Thymus (tissue), 11 donors: ENCODE results near the gene ELP5. TPM values are rescaled to one million over a fixed set of nuclear protein-coding genes. Genes with fewer than 3 reads are reported as not detected.

ENCODE experiments used
- DNase-seq, 9 donors: peaks; one replicate each; pipeline ENCODE4 v3.0.0-alpha.2; 2013; ENCODE audit warnings: low spot score in 9 of 9, low read depth in 6 of 9, missing footprints in 1 of 9
- H3K27ac ChIP-seq, 2 donors: one replicate each; pipeline ENCODE4 v1.5.1; 2013; ENCODE audit warnings: control low read depth in 1 of 2, low read depth in 1 of 2, low read length in 1 of 2, mild to moderate bottlenecking in 1 of 2, moderate library complexity in 1 of 2
- H3K27me3 ChIP-seq, 2 donors: one replicate each; pipeline ENCODE4 v1.5.1; 2013; ENCODE audit warnings: low read length in 1 of 2; ENCODE audit not compliant: control insufficient read depth in 2 of 2, insufficient read depth in 1 of 2
- H3K36me3 ChIP-seq, 2 donors: one replicate each; pipeline ENCODE4 v1.5.1; 2013; ENCODE audit warnings: low read length in 1 of 2, mild to moderate bottlenecking in 1 of 2, moderate library complexity in 1 of 2; ENCODE audit not compliant: control insufficient read depth in 2 of 2, insufficient read depth in 2 of 2
- H3K4me1 ChIP-seq, 2 donors: one replicate each; pipeline ENCODE4 v1.5.1; 2013; ENCODE audit warnings: low read length in 2 of 2; ENCODE audit not compliant: control insufficient read depth in 2 of 2, insufficient read depth in 2 of 2
- H3K4me3 ChIP-seq, 2 donors: one replicate each; pipeline ENCODE4 v1.5.1; 2013; ENCODE audit warnings: low read length in 2 of 2, control low read depth in 1 of 2, mild to moderate bottlenecking in 1 of 2
- H3K9me3 ChIP-seq, 2 donors: one replicate each; pipeline ENCODE4 v1.5.1; 2013; ENCODE audit warnings: low read length in 1 of 2, mild to moderate bottlenecking in 1 of 2; ENCODE audit not compliant: control insufficient read depth in 2 of 2, insufficient read depth in 1 of 2
- WGBS: extraction: QIAGEN DNeasy Blood & Tissue Kit; methylation state at CpG from one replicate; pipeline ENCODE4 v1.1.7; 2013; 5-methylcytosine and 5-hydroxymethylcytosine counted together
- polyA plus RNA-seq: library from polyadenylated mRNA; stranded (reverse); fragments of 200-250 nt; gene quantifications from one replicate; pipeline ENCODE4 v1.2.3, GENCODE V29; 2013
- total RNA-seq: library from RNA; stranded (reverse); fragments of 120-200 nt; gene quantifications from one replicate; pipeline ENCODE4 v1.2.4, GENCODE V29; 2013
- donor health status: healthy.

The ELP5 gene
- total and polyA plus RNA-seq, 2 donors, result 35.9 to 50.7 TPM

GRCh38 chr17:7222093-7222971 lies 29.7 kb upstream of the ELP5 start:
- Histone ChIP-seq H3K9me3 (peaks cover 0 to 3% of the 10 kb centered on the region in 2 donors), H3K27me3 (no peaks in the 10 kb centered on the region), H3K27ac (peak overlapping the region in 1 of 2 donors; percentile 9), H3K36me3 (peaks cover 56 to 58% of the 10 kb centered on the region in 2 donors), H3K4me1 (peaks cover 27 to 37% of the 10 kb centered on the region in 2 donors), H3K4me3 (no peak overlapping the region)
- WGBS, result 97% methylated on average over 15 of the region's 15 CpGs
- DNase-seq, result no peak

- Histone ChIP-seq H3K9me3 (peaks cover 0 to 3% of the 10 kb centered on the region in 2 donors), H3K36me3 (peaks cover 62 to 64% of the 10 kb centered on the region in 2 donors), H3K27me3 (no peaks in the 10 kb centered on the region), H3K27ac (no peak overlapping the region), H3K4me1 (peaks cover 23 to 32% of the 10 kb centered on the region in 2 donors), H3K4me3 (no peak overlapping the region)
- WGBS, result 95% methylated on average over 7 of the region's 7 CpGs
- DNase-seq, result no peak
These were observed 29.1 kb upstream of the ELP5 start for GRCh38 chr17:7222972-7223292.

GRCh38 chr17:7223375-7223774 lies 28.6 kb upstream of the ELP5 start:
- 98% methylated on average over 4 of the region's 4 CpGs for WGBS
- Histone ChIP-seq H3K27me3 (no peaks in the 10 kb centered on the region), H3K27ac (no peak overlapping the region), H3K4me1 (peaks cover 19 to 28% of the 10 kb centered on the region in 2 donors), H3K9me3 (peaks cover 0 to under 1% of the 10 kb centered on the region in 2 donors), H3K4me3 (no peak overlapping the region), H3K36me3 (peaks cover 66 to 68% of the 10 kb centered on the region in 2 donors)
- DNase-seq, result no peak

- Histone ChIP-seq H3K36me3 (peaks cover 74% of the 10 kb centered on the region in 2 donors), H3K27ac (no peak overlapping the region), H3K27me3 (no peaks in the 10 kb centered on the region), H3K9me3 (no peaks in the 10 kb centered on the region), H3K4me1 (peaks cover 12 to 21% of the 10 kb centered on the region in 2 donors), H3K4me3 (no peak overlapping the region)
- WGBS, result 96% methylated on average over 10 of the region's 10 CpGs
- no peak for DNase-seq
These were observed 27.9 kb upstream of the ELP5 start for GRCh38 chr17:7224110-7224509.

- no peak for DNase-seq
- Histone ChIP-seq H3K9me3 (no peaks in the 10 kb centered on the region), H3K4me3 (no peak overlapping the region), H3K36me3 (peaks cover 79 to 80% of the 10 kb centered on the region in 2 donors), H3K4me1 (peaks cover 8 to 15% of the 10 kb centered on the region in 2 donors), H3K27ac (no peak overlapping the region), H3K27me3 (no peaks in the 10 kb centered on the region)
- WGBS, result 93% methylated on average over 15 of the region's 15 CpGs
These were observed 27.3 kb upstream of the ELP5 start for GRCh38 chr17:7224661-7225111.

GRCh38 chr17:7225711-7226331 lies 26.2 kb upstream of the ELP5 start:
- no peak overlapping the region for H3K4me3 ChIP-seq
- no peak overlapping the region for H3K27ac ChIP-seq
- peaks cover 2 to 9% of the 10 kb centered on the region in 2 donors for H3K4me1 ChIP-seq
- H3K36me3 ChIP-seq, result peaks cover 89 to 91% of the 10 kb centered on the region in 2 donors
- no peaks in the 10 kb centered on the region for H3K9me3 ChIP-seq
- no peaks in the 10 kb centered on the region for H3K27me3 ChIP-seq
- no peak for DNase-seq
- 94% methylated on average over 21 of the region's 21 CpGs for WGBS

- Histone ChIP-seq H3K9me3 (no peaks in the 10 kb centered on the region), H3K27ac (peak overlapping the region in 1 of 2 donors; percentile 25), H3K36me3 (peaks cover 86 to 87% of the 10 kb centered on the region in 2 donors), H3K4me3 (no peak overlapping the region), H3K27me3 (no peaks in the 10 kb centered on the region), H3K4me1 (peaks cover 1 to 3% of the 10 kb centered on the region in 2 donors)
- WGBS, result 98% methylated on average over 31 of the region's 31 CpGs
- no peak for DNase-seq
These were observed 25.0 kb upstream of the ELP5 start for GRCh38 chr17:7226721-7227710.

- Histone ChIP-seq H3K36me3 (peaks cover 67 to 68% of the 10 kb centered on the region in 2 donors), H3K27me3 (no peaks in the 10 kb centered on the region), H3K27ac (no peak overlapping the region), H3K4me1 (peaks cover 15 to 16% of the 10 kb centered on the region in 2 donors), H3K9me3 (no peaks in the 10 kb centered on the region), H3K4me3 (no peak overlapping the region)
- WGBS, result over 99% methylated on average over 14 of the region's 14 CpGs
- DNase-seq, result no peak
These were observed 23.1 kb upstream of the ELP5 start for GRCh38 chr17:7228920-7229319.
